ENCODE measurements around the gene S1PR1.

S1PR1 gene

GRCh38 chr1:101242324-101243050 is 5.7 kb downstream of the S1PR1 start:
- no peak overlapping the region for H3K9ac ChIP-seq (ENCODE audit: low read length)
- DNase-seq, result no peak
- H4K12ac ChIP-seq (ENCODE audit: low read depth, low read length), result no peak overlapping the region
- H3K27me3 ChIP-seq (ENCODE audit: insufficient read depth, low read length), result peaks cover 2% of the 10 kb centered on the region
- no peak overlapping the region for H2BK120ac ChIP-seq (ENCODE audit: insufficient read depth, low read length, poor library complexity)
- H3K4ac ChIP-seq (ENCODE audit: low read depth, low read length), result no peak overlapping the region
- H3K79me2 ChIP-seq (ENCODE audit: control insufficient read depth, insufficient read depth, low read length, poor library complexity), result no peaks in the 10 kb centered on the region
- H3K9me3 ChIP-seq (ENCODE audit: insufficient read depth, low read depth, low read length), result no peaks in the 10 kb centered on the region
- no peak overlapping the region for H3K27ac ChIP-seq (ENCODE audit: low read depth, low read length)
- H3K4me1 ChIP-seq (ENCODE audit: control insufficient read depth in 1 of 2, insufficient read depth in 2 of 2, low read length in 2 of 2), result peaks cover 0 to 2% of the 10 kb centered on the region in 2 experiments
- no peak overlapping the region for H3K14ac ChIP-seq (ENCODE audit: low read length)
- no peaks in the 10 kb centered on the region for H3K79me1 ChIP-seq (ENCODE audit: low read length)
- no peak overlapping the region for H4K91ac ChIP-seq (ENCODE audit: low read depth, low read length)
- H3K23ac ChIP-seq (ENCODE audit: low read length), result no peak overlapping the region
- no peak overlapping the region for H3K4me3 ChIP-seq (ENCODE audit: low read depth, low read length)
- no peak overlapping the region for H4K8ac ChIP-seq (ENCODE audit: low read depth, low read length)
- H2AFZ ChIP-seq (ENCODE audit: insufficient read depth, low read length, poor library complexity), result no peak overlapping the region
- no peak overlapping the region for H2BK5ac ChIP-seq (ENCODE audit: low read depth, low read length, poor library complexity)
- no peak overlapping the region for H3K4me2 ChIP-seq (ENCODE audit: low read length)
- H3K36me3 ChIP-seq (ENCODE audit: control insufficient read depth in 1 of 2, insufficient read depth in 2 of 2, low read length in 2 of 2), result no peaks in the 10 kb centered on the region
- no CpG with 5 or more reads among the region's 2 CpGs for WGBS (ENCODE audit: extremely low coverage, insufficient coverage, insufficient read length)
- H3K18ac ChIP-seq (ENCODE audit: low read length), result no peak overlapping the region
- H2AK5ac ChIP-seq (ENCODE audit: low read length), result no peak overlapping the region
- no peak overlapping the region for H2BK12ac ChIP-seq (ENCODE audit: low read length)

- Histone ChIP-seq H3K9me3 (ENCODE audit: insufficient read depth, low read depth, low read length) (no peaks in the 10 kb centered on the region), H3K27ac (ENCODE audit: low read depth, low read length) (no peak overlapping the region), H2AFZ (ENCODE audit: insufficient read depth, low read length, poor library complexity) (no peak overlapping the region), H3K4me3 (ENCODE audit: low read depth, low read length) (no peak overlapping the region), H2AK5ac (ENCODE audit: low read length) (no peak overlapping the region), H4K91ac (ENCODE audit: low read depth, low read length) (no peak overlapping the region), H3K4ac (ENCODE audit: low read depth, low read length) (no peak overlapping the region), H3K23ac (ENCODE audit: low read length) (no peak overlapping the region), H3K79me2 (ENCODE audit: control insufficient read depth, insufficient read depth, low read length, poor library complexity) (no peaks in the 10 kb centered on the region), H4K12ac (ENCODE audit: low read depth, low read length) (no peak overlapping the region), H2BK120ac (ENCODE audit: insufficient read depth, low read length, poor library complexity) (no peak overlapping the region), H3K27me3 (ENCODE audit: insufficient read depth, low read length) (no peaks in the 10 kb centered on the region), H2BK12ac (ENCODE audit: low read length) (no peak overlapping the region), H3K18ac (ENCODE audit: low read length) (no peak overlapping the region), H3K9ac (ENCODE audit: low read length) (no peak overlapping the region), H3K14ac (ENCODE audit: low read length) (no peak overlapping the region), H4K8ac (ENCODE audit: low read depth, low read length) (no peak overlapping the region), H3K4me2 (ENCODE audit: low read length) (no peak overlapping the region), H3K36me3 (ENCODE audit: control insufficient read depth in 1 of 2, insufficient read depth in 2 of 2, low read length in 2 of 2) (no peaks in the 10 kb centered on the region), H3K79me1 (ENCODE audit: low read length) (no peaks in the 10 kb centered on the region), H3K4me1 (ENCODE audit: control insufficient read depth in 1 of 2, insufficient read depth in 2 of 2, low read length in 2 of 2) (peaks cover 0 to 2% of the 10 kb centered on the region in 2 experiments), H2BK5ac (ENCODE audit: low read depth, low read length, poor library complexity) (no peak overlapping the region)
- no peak for DNase-seq
- WGBS (ENCODE audit: extremely low coverage, insufficient coverage, insufficient read length), result no CpG with 5 or more reads among the region's 3 CpGs
Observed at GRCh38 chr1:101243751-101244150, 6.9 kb downstream of the S1PR1 start.

GRCh38 chr1:101244842-101245241 is 8.0 kb downstream of the S1PR1 start:
- Histone ChIP-seq H3K14ac (ENCODE audit: low read length) (no peak overlapping the region), H3K23ac (ENCODE audit: low read length) (no peak overlapping the region), H3K27ac (ENCODE audit: low read depth, low read length) (no peak overlapping the region), H3K27me3 (ENCODE audit: insufficient read depth, low read length) (no peaks in the 10 kb centered on the region), H3K79me1 (ENCODE audit: low read length) (no peaks in the 10 kb centered on the region), H3K4me1 (ENCODE audit: control insufficient read depth in 1 of 2, insufficient read depth in 2 of 2, low read length in 2 of 2) (peaks cover 0 to 2% of the 10 kb centered on the region in 2 experiments), H2BK12ac (ENCODE audit: low read length) (no peak overlapping the region), H3K9ac (ENCODE audit: low read length) (no peak overlapping the region), H2AFZ (ENCODE audit: insufficient read depth, low read length, poor library complexity) (no peak overlapping the region), H4K91ac (ENCODE audit: low read depth, low read length) (no peak overlapping the region), H3K4ac (ENCODE audit: low read depth, low read length) (no peak overlapping the region), H4K12ac (ENCODE audit: low read depth, low read length) (no peak overlapping the region), H3K36me3 (ENCODE audit: control insufficient read depth in 1 of 2, insufficient read depth in 2 of 2, low read length in 2 of 2) (no peaks in the 10 kb centered on the region), H2BK5ac (ENCODE audit: low read depth, low read length, poor library complexity) (no peak overlapping the region), H4K8ac (ENCODE audit: low read depth, low read length) (no peak overlapping the region), H3K18ac (ENCODE audit: low read length) (no peak overlapping the region), H3K4me3 (ENCODE audit: low read depth, low read length) (no peak overlapping the region), H2AK5ac (ENCODE audit: low read length) (no peak overlapping the region), H2BK120ac (ENCODE audit: insufficient read depth, low read length, poor library complexity) (no peak overlapping the region), H3K4me2 (ENCODE audit: low read length) (no peak overlapping the region), H3K79me2 (ENCODE audit: control insufficient read depth, insufficient read depth, low read length, poor library complexity) (no peaks in the 10 kb centered on the region), H3K9me3 (ENCODE audit: insufficient read depth, low read depth, low read length) (no peaks in the 10 kb centered on the region)
- DNase-seq, result no peak
- WGBS (ENCODE audit: extremely low coverage, insufficient coverage, insufficient read length), result no CpG with 5 or more reads among the region's 5 CpGs

- WGBS (ENCODE audit: extremely low coverage, insufficient coverage, insufficient read length), result no CpG with 5 or more reads among the region's 2 CpGs
- H4K12ac ChIP-seq (ENCODE audit: low read depth, low read length), result no peak overlapping the region
- H4K8ac ChIP-seq (ENCODE audit: low read depth, low read length), result no peak overlapping the region
- H3K27ac ChIP-seq (ENCODE audit: low read depth, low read length), result no peak overlapping the region
- no peak overlapping the region for H2AFZ ChIP-seq (ENCODE audit: insufficient read depth, low read length, poor library complexity)
- H3K14ac ChIP-seq (ENCODE audit: low read length), result no peak overlapping the region
- no peak overlapping the region for H2BK120ac ChIP-seq (ENCODE audit: insufficient read depth, low read length, poor library complexity)
- H4K91ac ChIP-seq (ENCODE audit: low read depth, low read length), result no peak overlapping the region
- no peaks in the 10 kb centered on the region for H3K79me2 ChIP-seq (ENCODE audit: control insufficient read depth, insufficient read depth, low read length, poor library complexity)
- no peaks in the 10 kb centered on the region for H3K36me3 ChIP-seq (ENCODE audit: control insufficient read depth in 1 of 2, insufficient read depth in 2 of 2, low read length in 2 of 2)
- no peaks in the 10 kb centered on the region for H3K27me3 ChIP-seq (ENCODE audit: insufficient read depth, low read length)
- no peak overlapping the region for H3K23ac ChIP-seq (ENCODE audit: low read length)
- no peak overlapping the region for H2BK5ac ChIP-seq (ENCODE audit: low read depth, low read length, poor library complexity)
- H3K4me1 ChIP-seq (ENCODE audit: control insufficient read depth in 1 of 2, insufficient read depth in 2 of 2, low read length in 2 of 2), result peaks cover 0 to 2% of the 10 kb centered on the region in 2 experiments
- H3K18ac ChIP-seq (ENCODE audit: low read length), result no peak overlapping the region
- H2AK5ac ChIP-seq (ENCODE audit: low read length), result no peak overlapping the region
- H3K4ac ChIP-seq (ENCODE audit: low read depth, low read length), result no peak overlapping the region
- no peaks in the 10 kb centered on the region for H3K9me3 ChIP-seq (ENCODE audit: insufficient read depth, low read depth, low read length)
- no peaks in the 10 kb centered on the region for H3K79me1 ChIP-seq (ENCODE audit: low read length)
- DNase-seq, result no peak
- H3K4me2 ChIP-seq (ENCODE audit: low read length), result no peak overlapping the region
- H3K9ac ChIP-seq (ENCODE audit: low read length), result no peak overlapping the region
- H2BK12ac ChIP-seq (ENCODE audit: low read length), result no peak overlapping the region
- no peak overlapping the region for H3K4me3 ChIP-seq (ENCODE audit: low read depth, low read length)
Observed at GRCh38 chr1:101245246-101245927, 8.6 kb downstream of the S1PR1 start.
